IPS-18c (cell line): ENCODE measurements around the gene HDHD5.

Experiments
- H3K4me3 ChIP-seq: 2 replicates; pipeline ENCODE4 v1.7.0; 2013; ENCODE audit warnings: low read depth, mild to moderate bottlenecking, low read length, moderate library complexity; ENCODE audit not compliant: insufficient read depth
- H3K9me3 ChIP-seq: one replicate; pipeline ENCODE4 v1.6.1; 2013; ENCODE audit warnings: mild to moderate bottlenecking, low read length, moderate library complexity; ENCODE audit not compliant: control insufficient read depth, insufficient read depth

Gene HDHD5

GRCh38 chr22:17114173-17114897 is 44.7 kb downstream of the HDHD5 start:
- Histone ChIP-seq H3K9me3 (no peaks in the 10 kb centered on the region), H3K4me3 (no peak overlapping the region)

- Histone ChIP-seq H3K9me3 (no peaks in the 10 kb centered on the region), H3K4me3 (no peak overlapping the region)
These were observed 45.5 kb downstream of the HDHD5 start for GRCh38 chr22:17113600-17113999.

- no peaks in the 10 kb centered on the region for H3K9me3 ChIP-seq
- no peak overlapping the region for H3K4me3 ChIP-seq
These were observed 46.5 kb downstream of the HDHD5 start for GRCh38 chr22:17112491-17113042.

- H3K9me3 ChIP-seq: no peaks in the 10 kb centered on the region
These were observed 48.1 kb downstream of the HDHD5 start for GRCh38 chr22:17110791-17111550.

GRCh38 chr22:17109976-17110375 is 49.1 kb downstream of the HDHD5 start:
- Histone ChIP-seq H3K9me3 (no peaks in the 10 kb centered on the region), H3K4me3 (no peak overlapping the region)

More at GRCh38 chr22:17110791-17111550, 48.1 kb downstream of the HDHD5 start:
- no peak overlapping the region for H3K4me3 ChIP-seq

GRCh38 chr22:17109113-17109865 is 49.8 kb downstream of the HDHD5 start:
- Histone ChIP-seq H3K4me3 (no peak overlapping the region), H3K9me3 (no peaks in the 10 kb centered on the region)

GRCh38 chr22:17108256-17109112 is 50.6 kb downstream of the HDHD5 start:
- Histone ChIP-seq H3K4me3 (no peak overlapping the region), H3K9me3 (no peaks in the 10 kb centered on the region)

- no peak overlapping the region for H3K4me3 ChIP-seq
- no peaks in the 10 kb centered on the region for H3K9me3 ChIP-seq
These were observed 51.6 kb downstream of the HDHD5 start for GRCh38 chr22:17107547-17107810.

- no peaks in the 10 kb centered on the region for H3K9me3 ChIP-seq
These were observed 52.1 kb downstream of the HDHD5 start for GRCh38 chr22:17106785-17107546.

GRCh38 chr22:17106161-17106784 is 52.8 kb downstream of the HDHD5 start:
- no peaks in the 10 kb centered on the region for H3K9me3 ChIP-seq
- no peak overlapping the region for H3K4me3 ChIP-seq

More at GRCh38 chr22:17106785-17107546, 52.1 kb downstream of the HDHD5 start:
- no peak overlapping the region for H3K4me3 ChIP-seq

GRCh38 chr22:17105143-17106129 is 53.6 kb downstream of the HDHD5 start:
- Histone ChIP-seq H3K4me3 (no peak overlapping the region), H3K9me3 (no peaks in the 10 kb centered on the region)

GRCh38 chr22:17104336-17104935 is 54.6 kb downstream of the HDHD5 start:
- Histone ChIP-seq H3K4me3 (no peak overlapping the region), H3K9me3 (no peaks in the 10 kb centered on the region)

GRCh38 chr22:17103351-17103750 is 55.7 kb downstream of the HDHD5 start:
- H3K9me3 ChIP-seq: no peaks in the 10 kb centered on the region
- H3K4me3 ChIP-seq: no peak overlapping the region

GRCh38 chr22:17102297-17102667 is 56.8 kb downstream of the HDHD5 start:
- Histone ChIP-seq H3K9me3 (no peaks in the 10 kb centered on the region), H3K4me3 (no peak overlapping the region)
